WTC11 (cell line): ENCODE measurements around the gene ATP8B3. TPM values are rescaled to one million over a fixed set of nuclear protein-coding genes. Genes with fewer than 3 reads are reported as not detected.
A peak's percentile ranks its signal among the peaks of the same experiment; 100 is the strongest.

Experiments
- ATAC-seq: fragments of 200-7000 bp; cut with Tn5 transposase; 2 replicates; pipeline ENCODE4 v1.10.0; 2021; ENCODE audit warnings: mild to moderate bottlenecking, moderate library complexity
- CTCF ChIA-PET: fragments of 300-600 bp; sonication (Branson Sonifier 250); formaldehyde crosslinking; loops from one replicate; lab custom pipeline; 2021; ENCODE audit warnings: antibody characterized with exemption; lab: Charles Lee
- POLR2A ChIA-PET: fragments of 350-600 bp; sonication (Branson Sonifier 250); formaldehyde crosslinking; loops from one replicate; lab custom pipeline; 2021; ENCODE audit warnings: antibody characterized with exemption; lab: Charles Lee
- DNase-seq: peaks from one replicate; pipeline ENCODE4 v3.0.0; 2021; ENCODE audit warnings: low spot score
- H3K27ac Mint-ChIP-seq: 2 replicates; pipeline ENCODE4 v1.8.0; 2021; ENCODE audit warnings: mixed read lengths
- H3K27me3 Mint-ChIP-seq: 2 replicates; pipeline ENCODE4 v1.8.0; 2021; ENCODE audit warnings: low read depth, mild to moderate bottlenecking, moderate library complexity, mixed read lengths
- H3K36me3 Mint-ChIP-seq: 2 replicates; pipeline ENCODE4 v1.8.0; 2021; ENCODE audit warnings: mixed read lengths
- H3K4me1 Mint-ChIP-seq: 2 replicates; pipeline ENCODE4 v1.8.0; 2022; ENCODE audit warnings: mixed read lengths
- H3K4me3 Mint-ChIP-seq: 2 replicates; pipeline ENCODE4 v1.8.0; 2021; ENCODE audit warnings: mild to moderate bottlenecking, moderate library complexity, mixed read lengths
- H3K9me3 Mint-ChIP-seq: 2 replicates; pipeline ENCODE4 v1.8.0; 2021; ENCODE audit warnings: mixed read lengths
- CBFB ChIP-seq: sonication (generic); formaldehyde crosslinking; IDR thresholded peaks from 2 replicates; pipeline ENCODE4 v1.8.1; 2022; ENCODE audit warnings: mild to moderate bottlenecking, low read depth, missing genetic modification reagents
- CREM ChIP-seq: sonication (generic); formaldehyde crosslinking; IDR thresholded peaks from 2 replicates; pipeline ENCODE4 v1.8.1; 2022; ENCODE audit warnings: mild to moderate bottlenecking, missing genetic modification reagents, moderate library complexity
- ELF4 ChIP-seq: sonication (generic); formaldehyde crosslinking; IDR thresholded peaks from 2 replicates; pipeline ENCODE4 v1.8.1; 2022; ENCODE audit warnings: low read depth, mild to moderate bottlenecking, moderate library complexity, missing genetic modification reagents
- ESRRA ChIP-seq: sonication (generic); formaldehyde crosslinking; IDR thresholded peaks from 2 replicates; pipeline ENCODE4 v1.8.1; 2022; ENCODE audit warnings: mild to moderate bottlenecking, missing genetic modification reagents, borderline replicate concordance
- FOXP1 ChIP-seq: sonication (generic); formaldehyde crosslinking; IDR thresholded peaks from 2 replicates; pipeline ENCODE4 v1.8.0; 2022; ENCODE audit warnings: missing genetic modification reagents, mild to moderate bottlenecking, moderate library complexity, borderline replicate concordance
- GTF2I ChIP-seq: fragments of 250-450 bp; sonication (Bioruptor Pico); conservative IDR thresholded peaks from 2 replicates; pipeline ENCODE4 v1.4.0; 2021; ENCODE audit warnings: mild to moderate bottlenecking
- HMGA2 ChIP-seq: fragments of 250-450 bp; sonication (Bioruptor Pico); IDR thresholded peaks from 2 replicates; pipeline ENCODE4 v1.4.0; 2021; ENCODE audit warnings: mild to moderate bottlenecking, moderate library complexity
- NFATC4 ChIP-seq: fragments of 250-450 bp; sonication (Bioruptor Pico); IDR thresholded peaks from 2 replicates; pipeline ENCODE4 v1.9.0; 2021; ENCODE audit warnings: mild to moderate bottlenecking
- OVOL2 ChIP-seq: fragments of 250-450 bp; sonication (Bioruptor Pico); IDR thresholded peaks from 2 replicates; pipeline ENCODE4 v1.9.0; 2021; ENCODE audit warnings: mild to moderate bottlenecking, borderline replicate concordance
- PRRX2 ChIP-seq: fragments of 250-450 bp; sonication (Bioruptor Pico); IDR thresholded peaks from 2 replicates; pipeline ENCODE4 v1.8.0; 2021; ENCODE audit warnings: mild to moderate bottlenecking
- SMAD4 ChIP-seq: sonication (generic); formaldehyde crosslinking; IDR thresholded peaks from 2 replicates; pipeline ENCODE4 v1.8.0; 2022; ENCODE audit warnings: mild to moderate bottlenecking, missing genetic modification reagents
- ZBTB21 ChIP-seq: sonication (generic); formaldehyde crosslinking; IDR thresholded peaks from 2 replicates; pipeline ENCODE4 v1.8.1; 2023; ENCODE audit warnings: mild to moderate bottlenecking, missing genetic modification reagents, borderline replicate concordance
- total RNA-seq: library from RNA; stranded (reverse); gene quantifications from 3 replicates; pipeline ENCODE4 v1.2.3, GENCODE V29; 2021
- TF ChIP-seq, protein P1 (sequence below): sonication (generic); formaldehyde crosslinking; IDR thresholded peaks from 2 replicates; pipeline ENCODE4 v1.8.1; 2023; ENCODE audit warnings: mild to moderate bottlenecking, missing genetic modification reagents, moderate library complexity
- TF ChIP-seq, protein P2 (sequence below): fragments of 250-450 bp; sonication (Bioruptor Pico); IDR thresholded peaks from 2 replicates; pipeline ENCODE4 v1.8.0; 2021; ENCODE audit warnings: mild to moderate bottlenecking
- TF ChIP-seq, protein P3 (sequence below): sonication (generic); formaldehyde crosslinking; conservative IDR thresholded peaks from 2 replicates; pipeline ENCODE4 v1.8.1; 2023; ENCODE audit warnings: mild to moderate bottlenecking, low read depth, missing genetic modification reagents, moderate library complexity
- TF ChIP-seq, protein P4 (sequence below): sonication (generic); formaldehyde crosslinking; IDR thresholded peaks from 2 replicates; pipeline ENCODE4 v1.8.0; 2022; ENCODE audit warnings: mild to moderate bottlenecking, missing genetic modification reagents
- TF ChIP-seq, protein P5 (sequence below): sonication (generic); formaldehyde crosslinking; IDR thresholded peaks from 2 replicates; pipeline ENCODE4 v1.8.1; 2022; ENCODE audit warnings: low read depth, mild to moderate bottlenecking, moderate library complexity, missing genetic modification reagents, borderline replicate concordance
- TF ChIP-seq, protein P6 (sequence below): sonication (generic); formaldehyde crosslinking; IDR thresholded peaks from 2 replicates; pipeline ENCODE4 v1.8.1; 2023; ENCODE audit warnings: mild to moderate bottlenecking, missing genetic modification reagents, moderate library complexity
- TF ChIP-seq, protein P7 (sequence below): sonication (generic); formaldehyde crosslinking; IDR thresholded peaks from 2 replicates; pipeline ENCODE4 v1.8.1; 2023; ENCODE audit warnings: mild to moderate bottlenecking, missing genetic modification reagents
- TF ChIP-seq, protein P8 (sequence below): sonication (generic); formaldehyde crosslinking; IDR thresholded peaks from 2 replicates; pipeline ENCODE4 v1.8.1; 2023; ENCODE audit warnings: mild to moderate bottlenecking, missing genetic modification reagents, borderline replicate concordance

The ATP8B3 gene
- total RNA-seq, 1 experiment from 2014 or later = 5.5 TPM

DNA sequence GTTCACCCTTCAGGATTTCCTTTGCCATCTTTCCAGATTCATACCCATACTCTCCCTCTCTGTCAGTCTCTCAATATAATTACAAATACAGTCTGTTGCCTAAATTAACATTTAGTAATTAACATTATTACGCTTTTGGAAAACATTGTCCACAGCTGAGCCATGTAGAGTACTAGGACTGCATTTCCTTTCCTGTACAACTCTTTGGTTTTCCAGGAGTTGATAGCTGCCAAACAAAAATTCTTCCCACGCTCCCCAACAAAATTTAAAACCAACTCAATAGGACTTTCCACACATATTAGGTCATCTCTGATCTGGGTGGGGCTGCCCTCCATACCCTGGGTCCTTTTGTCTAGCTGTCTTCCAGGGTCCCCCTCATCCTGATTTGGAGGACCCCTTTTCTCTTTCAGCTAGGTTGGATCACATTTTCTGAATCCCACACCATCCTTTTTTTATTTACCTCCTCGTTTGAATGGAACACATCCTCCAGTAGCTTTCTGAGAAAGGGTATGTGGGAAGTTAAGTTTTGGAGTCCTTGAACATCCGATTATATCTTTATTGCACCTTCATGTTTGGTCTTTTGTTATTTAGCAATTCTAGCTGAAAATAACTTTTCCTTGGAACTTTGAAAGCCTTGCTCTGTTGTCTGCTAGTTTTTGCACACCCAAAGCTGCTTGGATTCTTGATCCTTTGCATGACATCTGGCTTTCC is 41.1 kb downstream of the ATP8B3 start:
- Mint-ChIP-seq H3K4me3 (no peak overlapping the region), H3K9me3 (peaks cover 17% of the 10 kb centered on the region), H3K4me1 (0 out of 2 replicates have a peak, but pooled peaks cover 2% of the 10 kb centered on the region), H3K27ac (no peak overlapping the region), H3K27me3 (peaks cover 98% of the 10 kb centered on the region), H3K36me3 (peaks cover 11% of the 10 kb centered on the region)
- ChIA-PET CTCF (interaction anchor here (1.0 to 2.8 kb wide), 6 partner anchors 10 to 225 kb away, joined by 3 to 22 read pairs (median 6); no protein-coding TSS in a partner anchor), POLR2A (interaction anchor here (0.6 kb wide), 1 partner anchor 254 kb away, joined by 7 read pairs; no protein-coding TSS in a partner anchor)
- TF ChIP-seq GTF2I (CRISPR knock-in tag) (peak; percentile 85; the same call in 1 of the 2 replicates), ZBTB21 (CRISPR knock-in tag) (no peak)
- no peak for DNase-seq
- ATAC-seq = no peak

DNA sequence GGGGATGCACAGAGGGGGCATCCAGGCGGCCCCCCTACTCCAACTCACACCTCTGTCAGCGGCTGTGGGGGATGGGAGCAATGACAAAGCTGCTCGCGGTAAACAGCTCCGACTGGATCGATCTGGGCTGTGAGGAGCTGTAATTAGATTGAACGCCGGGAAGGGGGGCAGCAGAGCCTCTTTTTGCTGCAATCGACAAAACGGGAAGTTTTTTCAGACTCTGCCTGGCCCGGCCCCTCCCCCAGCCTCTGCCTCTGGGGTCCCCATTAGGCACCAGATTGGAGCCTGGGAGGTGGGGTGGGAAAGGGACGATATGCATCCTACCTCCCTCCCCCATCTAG is 42.5 kb downstream of the ATP8B3 start:
- H3K27me3 Mint-ChIP-seq = peaks cover 99% of the 10 kb centered on the region
- no peak overlapping the region for H3K4me3 Mint-ChIP-seq
- no peak for DNase-seq
- H3K4me1 Mint-ChIP-seq = 0 out of 2 replicates have a peak, but pooled peaks cover 5% of the 10 kb centered on the region
- POLR2A ChIA-PET = interaction anchor here (0.5 kb wide), 1 partner anchor 422 kb away, joined by 4 read pairs; no protein-coding TSS in a partner anchor
- CTCF ChIA-PET = interaction anchor here (1.0 to 2.8 kb wide), 10 partner anchors 9 to 224 kb away, joined by 3 to 22 read pairs (median 5); no protein-coding TSS in a partner anchor
- peaks cover 11% of the 10 kb centered on the region for H3K36me3 Mint-ChIP-seq
- no peak; the same call in 1 of the 2 replicates for ATAC-seq
- H3K9me3 Mint-ChIP-seq = peaks cover 17% of the 10 kb centered on the region
- TF ChIP-seq SMAD4 (CRISPR knock-in tag) = no peak
- TF ChIP-seq ZBTB21 (CRISPR knock-in tag) = no peak
- TF ChIP-seq, protein P1, sequence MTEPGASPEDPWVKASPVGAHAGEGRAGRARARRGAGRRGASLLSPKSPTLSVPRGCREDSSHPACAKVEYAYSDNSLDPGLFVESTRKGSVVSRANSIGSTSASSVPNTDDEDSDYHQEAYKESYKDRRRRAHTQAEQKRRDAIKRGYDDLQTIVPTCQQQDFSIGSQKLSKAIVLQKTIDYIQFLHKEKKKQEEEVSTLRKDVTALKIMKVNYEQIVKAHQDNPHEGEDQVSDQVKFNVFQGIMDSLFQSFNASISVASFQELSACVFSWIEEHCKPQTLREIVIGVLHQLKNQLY = no peak
- TF ChIP-seq, protein P2, sequence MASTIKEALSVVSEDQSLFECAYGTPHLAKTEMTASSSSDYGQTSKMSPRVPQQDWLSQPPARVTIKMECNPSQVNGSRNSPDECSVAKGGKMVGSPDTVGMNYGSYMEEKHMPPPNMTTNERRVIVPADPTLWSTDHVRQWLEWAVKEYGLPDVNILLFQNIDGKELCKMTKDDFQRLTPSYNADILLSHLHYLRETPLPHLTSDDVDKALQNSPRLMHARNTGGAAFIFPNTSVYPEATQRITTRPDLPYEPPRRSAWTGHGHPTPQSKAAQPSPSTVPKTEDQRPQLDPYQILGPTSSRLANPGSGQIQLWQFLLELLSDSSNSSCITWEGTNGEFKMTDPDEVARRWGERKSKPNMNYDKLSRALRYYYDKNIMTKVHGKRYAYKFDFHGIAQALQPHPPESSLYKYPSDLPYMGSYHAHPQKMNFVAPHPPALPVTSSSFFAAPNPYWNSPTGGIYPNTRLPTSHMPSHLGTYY (CRISPR knock-in tag) = no peak
- TF ChIP-seq, protein P3, sequence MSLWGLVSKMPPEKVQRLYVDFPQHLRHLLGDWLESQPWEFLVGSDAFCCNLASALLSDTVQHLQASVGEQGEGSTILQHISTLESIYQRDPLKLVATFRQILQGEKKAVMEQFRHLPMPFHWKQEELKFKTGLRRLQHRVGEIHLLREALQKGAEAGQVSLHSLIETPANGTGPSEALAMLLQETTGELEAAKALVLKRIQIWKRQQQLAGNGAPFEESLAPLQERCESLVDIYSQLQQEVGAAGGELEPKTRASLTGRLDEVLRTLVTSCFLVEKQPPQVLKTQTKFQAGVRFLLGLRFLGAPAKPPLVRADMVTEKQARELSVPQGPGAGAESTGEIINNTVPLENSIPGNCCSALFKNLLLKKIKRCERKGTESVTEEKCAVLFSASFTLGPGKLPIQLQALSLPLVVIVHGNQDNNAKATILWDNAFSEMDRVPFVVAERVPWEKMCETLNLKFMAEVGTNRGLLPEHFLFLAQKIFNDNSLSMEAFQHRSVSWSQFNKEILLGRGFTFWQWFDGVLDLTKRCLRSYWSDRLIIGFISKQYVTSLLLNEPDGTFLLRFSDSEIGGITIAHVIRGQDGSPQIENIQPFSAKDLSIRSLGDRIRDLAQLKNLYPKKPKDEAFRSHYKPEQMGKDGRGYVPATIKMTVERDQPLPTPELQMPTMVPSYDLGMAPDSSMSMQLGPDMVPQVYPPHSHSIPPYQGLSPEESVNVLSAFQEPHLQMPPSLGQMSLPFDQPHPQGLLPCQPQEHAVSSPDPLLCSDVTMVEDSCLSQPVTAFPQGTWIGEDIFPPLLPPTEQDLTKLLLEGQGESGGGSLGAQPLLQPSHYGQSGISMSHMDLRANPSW = no peak
- TF ChIP-seq, protein P4, sequence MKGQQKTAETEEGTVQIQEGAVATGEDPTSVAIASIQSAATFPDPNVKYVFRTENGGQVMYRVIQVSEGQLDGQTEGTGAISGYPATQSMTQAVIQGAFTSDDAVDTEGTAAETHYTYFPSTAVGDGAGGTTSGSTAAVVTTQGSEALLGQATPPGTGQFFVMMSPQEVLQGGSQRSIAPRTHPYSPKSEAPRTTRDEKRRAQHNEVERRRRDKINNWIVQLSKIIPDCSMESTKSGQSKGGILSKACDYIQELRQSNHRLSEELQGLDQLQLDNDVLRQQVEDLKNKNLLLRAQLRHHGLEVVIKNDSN (CRISPR knock-in tag) = no peak
- no peak for TF ChIP-seq FOXP1 (CRISPR knock-in tag)
- TF ChIP-seq ESRRA (CRISPR knock-in tag) = no peak
- no peak for TF ChIP-seq CREM
- TF ChIP-seq, protein P5, sequence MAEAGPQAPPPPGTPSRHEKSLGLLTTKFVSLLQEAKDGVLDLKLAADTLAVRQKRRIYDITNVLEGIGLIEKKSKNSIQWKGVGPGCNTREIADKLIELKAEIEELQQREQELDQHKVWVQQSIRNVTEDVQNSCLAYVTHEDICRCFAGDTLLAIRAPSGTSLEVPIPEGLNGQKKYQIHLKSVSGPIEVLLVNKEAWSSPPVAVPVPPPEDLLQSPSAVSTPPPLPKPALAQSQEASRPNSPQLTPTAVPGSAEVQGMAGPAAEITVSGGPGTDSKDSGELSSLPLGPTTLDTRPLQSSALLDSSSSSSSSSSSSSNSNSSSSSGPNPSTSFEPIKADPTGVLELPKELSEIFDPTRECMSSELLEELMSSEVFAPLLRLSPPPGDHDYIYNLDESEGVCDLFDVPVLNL (CRISPR knock-in tag) = no peak
- TF ChIP-seq OVOL2 = no peak
- no peak for TF ChIP-seq HMGA2 (CRISPR knock-in tag)
- TF ChIP-seq, protein P6, sequence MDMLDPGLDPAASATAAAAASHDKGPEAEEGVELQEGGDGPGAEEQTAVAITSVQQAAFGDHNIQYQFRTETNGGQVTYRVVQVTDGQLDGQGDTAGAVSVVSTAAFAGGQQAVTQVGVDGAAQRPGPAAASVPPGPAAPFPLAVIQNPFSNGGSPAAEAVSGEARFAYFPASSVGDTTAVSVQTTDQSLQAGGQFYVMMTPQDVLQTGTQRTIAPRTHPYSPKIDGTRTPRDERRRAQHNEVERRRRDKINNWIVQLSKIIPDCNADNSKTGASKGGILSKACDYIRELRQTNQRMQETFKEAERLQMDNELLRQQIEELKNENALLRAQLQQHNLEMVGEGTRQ = no peak
- TF ChIP-seq ELF4 (CRISPR knock-in tag) = no peak
- TF ChIP-seq, protein P7, sequence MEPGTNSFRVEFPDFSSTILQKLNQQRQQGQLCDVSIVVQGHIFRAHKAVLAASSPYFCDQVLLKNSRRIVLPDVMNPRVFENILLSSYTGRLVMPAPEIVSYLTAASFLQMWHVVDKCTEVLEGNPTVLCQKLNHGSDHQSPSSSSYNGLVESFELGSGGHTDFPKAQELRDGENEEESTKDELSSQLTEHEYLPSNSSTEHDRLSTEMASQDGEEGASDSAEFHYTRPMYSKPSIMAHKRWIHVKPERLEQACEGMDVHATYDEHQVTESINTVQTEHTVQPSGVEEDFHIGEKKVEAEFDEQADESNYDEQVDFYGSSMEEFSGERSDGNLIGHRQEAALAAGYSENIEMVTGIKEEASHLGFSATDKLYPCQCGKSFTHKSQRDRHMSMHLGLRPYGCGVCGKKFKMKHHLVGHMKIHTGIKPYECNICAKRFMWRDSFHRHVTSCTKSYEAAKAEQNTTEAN = no peak
- TF ChIP-seq, protein P8, sequence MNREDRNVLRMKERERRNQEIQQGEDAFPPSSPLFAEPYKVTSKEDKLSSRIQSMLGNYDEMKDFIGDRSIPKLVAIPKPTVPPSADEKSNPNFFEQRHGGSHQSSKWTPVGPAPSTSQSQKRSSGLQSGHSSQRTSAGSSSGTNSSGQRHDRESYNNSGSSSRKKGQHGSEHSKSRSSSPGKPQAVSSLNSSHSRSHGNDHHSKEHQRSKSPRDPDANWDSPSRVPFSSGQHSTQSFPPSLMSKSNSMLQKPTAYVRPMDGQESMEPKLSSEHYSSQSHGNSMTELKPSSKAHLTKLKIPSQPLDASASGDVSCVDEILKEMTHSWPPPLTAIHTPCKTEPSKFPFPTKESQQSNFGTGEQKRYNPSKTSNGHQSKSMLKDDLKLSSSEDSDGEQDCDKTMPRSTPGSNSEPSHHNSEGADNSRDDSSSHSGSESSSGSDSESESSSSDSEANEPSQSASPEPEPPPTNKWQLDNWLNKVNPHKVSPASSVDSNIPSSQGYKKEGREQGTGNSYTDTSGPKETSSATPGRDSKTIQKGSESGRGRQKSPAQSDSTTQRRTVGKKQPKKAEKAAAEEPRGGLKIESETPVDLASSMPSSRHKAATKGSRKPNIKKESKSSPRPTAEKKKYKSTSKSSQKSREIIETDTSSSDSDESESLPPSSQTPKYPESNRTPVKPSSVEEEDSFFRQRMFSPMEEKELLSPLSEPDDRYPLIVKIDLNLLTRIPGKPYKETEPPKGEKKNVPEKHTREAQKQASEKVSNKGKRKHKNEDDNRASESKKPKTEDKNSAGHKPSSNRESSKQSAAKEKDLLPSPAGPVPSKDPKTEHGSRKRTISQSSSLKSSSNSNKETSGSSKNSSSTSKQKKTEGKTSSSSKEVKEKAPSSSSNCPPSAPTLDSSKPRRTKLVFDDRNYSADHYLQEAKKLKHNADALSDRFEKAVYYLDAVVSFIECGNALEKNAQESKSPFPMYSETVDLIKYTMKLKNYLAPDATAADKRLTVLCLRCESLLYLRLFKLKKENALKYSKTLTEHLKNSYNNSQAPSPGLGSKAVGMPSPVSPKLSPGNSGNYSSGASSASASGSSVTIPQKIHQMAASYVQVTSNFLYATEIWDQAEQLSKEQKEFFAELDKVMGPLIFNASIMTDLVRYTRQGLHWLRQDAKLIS (CRISPR knock-in tag) = no peak
- no peak for TF ChIP-seq NFATC4 (CRISPR knock-in tag)
- no peak for TF ChIP-seq PRRX2 (CRISPR knock-in tag)
- no peak for TF ChIP-seq CBFB (CRISPR knock-in tag)
- H3K27ac Mint-ChIP-seq = no peak overlapping the region
